GM18870 (cell line): ENCODE results near the gene PODXL2.
"Not testable (repeated sequence)": the region's sequence is repeated elsewhere in the genome, so short reads cannot be mapped to it uniquely, and the experiment has no call there.

Experiments
- ATAC-seq: cut with Tn5 transposase; IDR thresholded peaks from one replicate; pipeline ENCODE4 v1.9.1; 2021; ENCODE audit warnings: moderate library complexity; ENCODE audit not compliant: unreplicated experiment

Gene PODXL2

DNA sequence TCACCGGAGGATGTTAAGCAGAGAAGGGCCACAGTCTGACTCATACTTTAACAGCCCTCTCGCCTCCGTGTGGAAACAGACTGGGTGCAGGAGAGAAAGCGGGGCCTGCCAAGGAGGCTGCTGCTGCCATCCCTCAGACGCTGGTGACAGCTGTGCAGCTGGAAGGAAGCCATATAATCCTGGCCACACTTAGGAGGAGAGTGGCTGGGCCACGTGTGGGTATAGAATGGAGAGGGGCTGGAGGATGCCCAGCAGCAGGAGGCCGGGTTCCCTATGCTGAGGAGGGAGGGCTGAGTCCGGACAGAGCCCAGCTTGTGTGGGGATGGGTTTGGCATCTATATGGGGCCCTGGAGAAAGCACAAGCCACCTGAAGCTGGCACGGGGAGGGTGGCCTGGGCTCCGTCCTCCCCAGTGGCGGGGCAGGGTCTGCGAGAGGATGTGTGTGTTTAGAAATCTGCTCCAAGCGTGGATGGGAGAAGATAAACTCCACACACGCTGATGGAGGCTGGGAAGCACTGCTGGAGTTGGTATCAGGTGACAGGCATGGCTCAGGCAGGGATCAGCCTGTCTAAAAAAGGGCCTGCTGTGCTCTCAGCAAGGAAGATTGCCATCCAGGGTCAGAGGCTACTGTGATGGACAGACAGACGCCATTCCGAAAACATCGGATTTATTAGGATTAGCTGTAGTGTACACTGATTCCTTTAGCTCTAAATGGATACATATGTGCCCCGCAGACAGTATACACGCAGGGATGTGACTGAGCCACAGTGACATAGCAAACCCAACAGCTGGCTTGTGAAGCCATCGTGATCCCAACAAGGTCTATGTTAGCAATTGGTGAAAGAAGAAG is 59.7 kb downstream of the PODXL2 start:
- no peak for ATAC-seq

DNA sequence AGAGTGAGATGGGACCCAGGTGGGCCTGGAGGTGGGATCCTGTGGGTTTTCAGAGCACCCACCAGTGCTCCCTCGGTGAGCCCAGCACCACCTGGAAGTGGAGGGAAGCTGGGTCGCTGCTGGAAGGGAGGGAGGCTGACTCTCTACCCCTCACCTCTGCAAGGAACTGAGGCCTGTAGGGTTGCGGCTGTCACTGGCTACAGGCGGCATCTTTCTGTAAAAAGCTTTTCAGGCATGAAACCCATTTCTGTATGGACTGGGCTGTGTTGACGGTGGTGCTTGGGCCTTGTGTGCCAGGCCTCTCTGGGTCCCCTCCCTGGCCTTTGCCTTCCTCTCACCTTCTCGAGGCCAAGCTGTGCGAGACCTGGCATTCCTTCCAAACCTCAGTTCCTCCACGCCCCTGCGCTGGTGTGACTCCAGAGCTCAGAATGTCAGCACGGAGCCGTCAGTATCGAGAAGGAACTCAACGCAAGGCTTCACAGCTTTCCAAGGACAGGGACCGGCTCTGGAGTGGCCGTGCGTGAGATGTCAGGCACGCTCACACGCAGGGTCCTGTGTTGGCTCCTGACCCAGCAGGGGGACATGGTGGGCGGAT is 60.4 kb downstream of the PODXL2 start:
- ATAC-seq: no peak

DNA sequence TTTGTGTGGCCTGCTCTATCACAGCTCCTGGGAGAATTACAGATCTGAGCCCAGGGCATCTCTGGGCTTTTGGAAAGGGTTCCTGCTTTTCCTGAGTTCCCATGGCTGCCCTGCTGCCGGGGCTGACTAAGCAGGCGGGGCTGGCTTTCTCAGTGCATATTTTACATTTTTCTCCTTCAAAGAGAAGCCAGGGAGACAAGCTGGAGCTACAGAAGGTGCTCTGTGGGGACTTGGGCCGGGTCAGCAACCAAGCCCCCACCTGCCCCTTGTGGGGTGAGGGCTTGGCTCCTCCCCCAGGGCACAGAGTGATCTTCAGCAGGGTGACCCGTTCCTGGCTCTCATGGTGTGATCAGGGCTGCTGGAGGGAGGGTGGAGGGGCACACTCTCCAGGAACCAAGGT is 61.1 kb downstream of the PODXL2 start:
- no peak for ATAC-seq

DNA sequence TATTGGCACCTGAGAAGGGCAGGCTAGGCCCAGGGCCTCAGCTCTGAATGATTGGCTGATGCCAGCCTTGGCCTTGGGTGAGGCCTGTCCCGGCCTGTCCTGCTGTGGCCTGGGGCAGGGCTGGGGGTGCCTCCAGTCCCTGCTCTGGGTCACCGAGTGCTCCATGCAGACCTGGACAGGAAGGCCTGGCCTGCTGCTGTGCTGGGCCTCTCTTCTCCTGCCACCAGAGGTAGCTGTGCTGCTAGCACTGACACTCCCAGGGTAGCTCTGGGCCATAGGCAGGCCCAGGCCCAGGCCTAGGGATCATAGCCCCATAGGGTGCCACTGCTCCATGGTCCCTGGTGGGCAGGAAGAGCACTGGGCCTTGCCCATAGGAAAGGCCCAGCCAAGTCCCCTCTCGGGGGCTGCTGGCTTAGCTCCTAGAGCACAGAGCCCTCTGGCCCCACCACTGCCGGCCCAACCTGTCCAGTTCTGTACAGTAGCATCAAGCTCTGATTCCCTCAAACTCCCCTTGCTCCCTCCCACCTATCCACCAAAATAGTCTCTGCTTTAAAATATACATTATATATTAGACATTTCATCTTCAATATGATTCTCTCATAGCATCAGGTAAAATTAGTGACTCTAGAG is 62.0 kb downstream of the PODXL2 start:
- no peak for ATAC-seq

DNA sequence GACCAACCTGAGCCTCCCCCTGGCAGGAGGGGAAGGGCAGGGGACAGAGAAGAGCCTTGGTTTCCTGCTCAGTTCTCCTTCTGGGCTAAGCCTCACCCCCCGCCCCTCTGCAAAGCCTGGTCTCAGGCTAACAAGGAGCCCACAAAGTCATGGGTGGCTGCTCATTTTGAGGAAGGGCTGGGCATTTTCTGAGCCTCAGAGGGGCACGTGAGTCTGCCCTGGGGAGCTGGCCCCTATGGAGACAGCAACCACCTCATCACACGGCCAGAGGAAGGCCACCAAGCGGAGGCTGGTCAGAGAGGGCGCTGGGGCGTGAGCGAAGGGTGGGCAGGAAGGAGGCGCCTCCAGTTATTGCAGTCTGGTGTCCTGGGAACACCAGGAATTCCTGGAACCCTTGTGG is 62.5 kb downstream of the PODXL2 start:
- no peak for ATAC-seq

DNA sequence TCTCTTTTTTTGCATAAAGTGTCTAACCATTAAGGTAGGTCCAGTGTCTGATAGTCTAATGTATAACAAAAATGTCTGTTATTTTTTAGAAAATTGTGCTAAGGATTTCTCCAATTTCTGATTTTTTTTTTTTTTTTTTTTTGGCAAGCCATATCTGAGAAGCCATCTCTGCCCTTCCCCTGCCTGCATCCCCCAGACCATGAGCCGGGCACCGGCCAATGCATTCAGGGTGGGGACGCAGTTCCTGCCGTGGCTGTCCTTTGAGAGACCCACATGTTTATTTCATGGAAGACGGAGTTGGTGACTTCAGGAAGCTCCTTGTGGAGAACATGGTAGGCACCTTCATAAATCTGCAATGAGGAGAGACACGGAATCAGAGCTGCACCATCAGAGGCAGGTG is 63.0 kb downstream of the PODXL2 start:
- no peak for ATAC-seq

DNA sequence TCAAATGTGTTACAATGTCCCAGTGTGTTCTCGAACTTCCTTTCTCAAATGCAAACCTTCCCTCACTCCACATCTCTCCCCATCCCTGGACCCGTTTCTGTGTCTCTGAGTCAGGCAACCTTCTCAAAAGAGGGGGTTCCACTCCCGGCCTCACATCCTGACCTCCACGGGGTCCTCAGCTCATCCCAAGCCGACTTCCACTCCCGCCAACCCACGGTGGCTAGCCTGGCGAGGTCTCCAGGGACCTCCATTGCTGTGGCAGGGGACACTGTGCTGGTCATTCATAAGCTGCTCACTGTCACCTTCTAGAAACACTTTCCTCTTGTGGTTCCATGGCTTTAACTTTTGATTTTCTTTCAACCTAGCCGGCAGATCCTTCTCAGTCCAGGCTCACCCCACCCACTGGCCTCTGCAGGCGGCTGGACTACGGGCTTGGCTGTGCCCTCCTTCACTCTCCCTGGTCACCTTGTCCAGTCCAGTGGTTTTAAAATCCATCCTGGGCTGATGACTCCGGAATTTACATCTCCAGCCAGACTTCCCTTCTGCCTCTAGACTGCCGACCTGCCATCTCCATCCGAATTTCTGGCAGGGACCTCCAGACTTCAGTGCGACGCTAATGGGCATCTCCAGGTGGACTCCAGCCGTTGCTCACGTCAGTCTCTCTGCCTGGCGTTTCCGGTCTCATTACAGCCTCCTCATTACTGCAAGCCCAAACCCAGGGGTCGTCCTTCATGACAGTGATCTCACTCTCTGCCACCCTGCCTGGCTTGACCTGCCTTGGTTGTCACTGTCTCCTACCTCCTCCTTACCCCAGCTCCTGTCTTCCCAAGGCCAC is 63.7 kb downstream of the PODXL2 start:
- no peak for ATAC-seq

DNA sequence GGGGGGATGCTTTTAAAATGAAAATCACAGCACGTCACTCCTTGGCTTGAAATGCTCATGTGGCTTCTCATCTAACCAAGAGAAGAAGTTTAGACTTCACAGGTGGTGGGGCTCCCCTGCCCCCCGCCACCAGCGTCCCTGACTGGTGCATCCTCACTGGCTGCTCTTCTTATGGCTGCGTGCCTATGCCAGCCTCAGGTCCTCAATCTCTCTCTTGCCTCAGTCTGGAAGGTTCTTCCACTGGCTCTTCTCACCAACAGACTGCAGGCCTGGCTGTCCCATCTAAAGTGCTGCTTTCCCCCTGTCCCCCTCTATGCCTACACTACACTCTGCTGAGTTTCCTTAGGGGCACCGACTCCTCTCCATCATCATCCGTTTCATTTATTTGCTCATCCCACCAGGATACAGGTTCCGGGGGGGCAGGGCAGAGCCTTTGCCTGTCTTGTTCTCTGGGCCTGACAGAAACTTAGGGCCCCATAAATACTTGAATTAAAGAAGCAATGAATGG is 64.4 kb downstream of the PODXL2 start:
- ATAC-seq: no peak

DNA sequence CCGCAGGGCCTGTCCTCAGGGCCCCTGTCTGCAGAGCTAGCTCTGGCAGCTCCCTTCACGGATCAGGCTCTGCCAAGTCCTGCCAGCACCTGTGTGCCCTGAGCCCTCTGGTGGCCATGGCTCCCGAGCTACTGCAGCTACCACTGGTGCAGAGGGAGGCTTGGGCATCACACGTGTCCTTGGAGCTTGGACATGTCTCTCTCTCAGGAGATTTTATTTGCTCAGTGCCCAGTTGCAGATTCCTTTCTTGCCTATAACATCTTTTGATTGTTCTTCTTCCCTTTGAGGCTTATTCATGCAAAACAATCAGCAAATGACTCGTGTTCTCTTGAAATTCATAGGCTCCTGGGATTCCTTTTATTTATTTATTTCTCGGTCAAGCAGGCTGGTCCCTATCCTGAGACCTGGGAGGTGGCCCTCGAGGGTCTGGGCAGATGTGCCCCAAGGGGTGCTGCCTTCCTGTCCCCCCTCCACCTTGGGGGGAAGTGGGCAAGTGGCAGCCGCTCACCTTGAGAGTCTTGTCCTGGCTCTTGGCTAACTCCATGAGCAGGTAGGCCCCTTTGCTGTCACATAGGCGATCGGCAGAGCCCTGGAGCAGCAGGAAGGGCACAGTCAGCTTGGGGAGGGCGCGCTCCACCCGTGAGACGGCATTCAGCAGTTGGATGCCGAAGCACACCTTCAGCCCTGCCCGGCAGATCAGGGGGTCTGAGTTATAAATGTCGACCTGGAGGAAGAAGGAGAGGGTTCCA is 65.7 kb downstream of the PODXL2 start:
- no peak for ATAC-seq

DNA sequence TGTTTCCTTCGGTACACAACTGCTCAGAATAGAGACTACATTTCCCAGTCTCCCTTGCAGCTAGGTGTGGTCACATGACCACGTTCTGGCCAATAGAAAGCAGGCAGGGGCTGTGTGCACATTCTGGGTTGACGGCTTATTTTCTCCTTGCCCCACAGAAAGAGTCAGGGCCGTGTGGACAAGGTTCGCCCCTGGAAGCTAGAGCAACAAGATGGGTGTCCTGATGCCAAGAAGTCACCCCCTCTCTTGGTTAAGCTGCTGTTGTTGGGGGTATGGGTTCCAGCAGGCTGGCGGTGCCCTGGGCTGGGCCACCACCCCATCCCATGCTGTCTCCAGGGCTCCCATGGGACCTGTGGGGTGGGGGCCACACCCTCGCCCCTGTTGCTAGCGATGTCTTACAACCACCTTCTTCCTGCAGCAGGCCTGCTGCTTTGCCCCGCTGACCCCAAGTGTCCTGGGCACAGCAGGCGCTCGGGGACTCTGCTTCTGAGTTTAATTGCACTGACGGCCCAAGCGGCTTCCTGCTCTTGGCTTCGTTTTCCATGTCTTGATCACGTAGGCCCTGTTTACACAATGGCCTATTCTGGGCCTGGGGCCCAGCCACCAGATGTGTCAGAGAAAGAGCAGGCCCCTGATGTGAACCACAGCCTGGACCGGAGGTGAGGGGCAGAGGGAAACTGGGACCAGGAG is 68.7 kb downstream of the PODXL2 start:
- no peak for ATAC-seq

DNA sequence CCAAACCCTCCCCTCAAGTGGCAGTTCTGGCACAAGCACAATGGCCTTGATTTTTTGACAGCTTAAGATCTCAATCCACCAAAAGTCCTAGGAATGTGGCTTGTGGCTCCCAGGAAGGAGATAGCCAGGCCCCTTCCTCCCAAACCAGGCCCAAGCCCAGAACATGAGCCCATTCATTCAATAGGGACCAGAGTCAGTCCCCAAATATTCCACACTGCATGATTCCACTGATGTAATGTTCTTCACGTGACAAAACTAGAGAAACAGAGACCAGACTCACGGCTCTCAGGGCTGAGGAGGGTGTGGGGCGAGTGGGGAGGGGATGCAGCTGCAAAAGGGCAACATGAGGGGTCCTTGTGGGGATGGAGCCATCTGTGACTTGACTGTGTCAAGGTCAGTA is 69.3 kb downstream of the PODXL2 start:
- no peak for ATAC-seq

DNA sequence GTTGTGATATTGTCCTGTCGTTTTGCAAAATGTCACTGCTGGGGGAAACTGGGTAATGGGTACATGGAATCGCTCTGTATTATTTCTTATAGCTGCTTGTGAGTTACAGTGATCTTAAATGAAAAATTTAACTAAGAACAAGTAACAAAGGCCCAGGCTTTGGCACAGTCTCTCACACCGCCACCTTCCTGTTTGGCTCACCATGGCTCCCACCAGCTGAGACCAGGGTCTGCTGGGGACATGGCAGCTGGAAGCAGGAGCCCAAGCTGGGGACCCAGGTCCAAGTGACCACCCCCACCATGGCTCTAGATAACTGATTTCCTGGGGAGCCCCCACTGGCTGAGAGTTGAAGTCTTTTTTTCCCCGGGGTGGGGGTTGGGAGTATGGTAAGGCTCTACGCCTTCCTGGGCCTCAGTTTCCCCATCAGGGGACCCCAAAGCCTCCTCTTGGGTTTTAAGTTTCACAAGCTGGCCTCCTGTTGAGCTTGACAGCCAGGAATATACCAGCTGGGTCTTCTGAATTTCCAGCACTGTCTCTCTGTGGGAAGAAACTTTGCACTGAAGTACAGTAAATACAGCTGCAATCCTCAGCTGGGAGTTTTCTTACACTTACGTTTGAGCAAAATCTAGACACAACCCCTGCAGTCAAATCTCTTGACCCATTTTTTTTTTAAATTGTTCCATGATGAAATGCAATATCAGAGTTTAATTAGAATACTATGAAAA is 69.9 kb downstream of the PODXL2 start:
- no peak for ATAC-seq

DNA sequence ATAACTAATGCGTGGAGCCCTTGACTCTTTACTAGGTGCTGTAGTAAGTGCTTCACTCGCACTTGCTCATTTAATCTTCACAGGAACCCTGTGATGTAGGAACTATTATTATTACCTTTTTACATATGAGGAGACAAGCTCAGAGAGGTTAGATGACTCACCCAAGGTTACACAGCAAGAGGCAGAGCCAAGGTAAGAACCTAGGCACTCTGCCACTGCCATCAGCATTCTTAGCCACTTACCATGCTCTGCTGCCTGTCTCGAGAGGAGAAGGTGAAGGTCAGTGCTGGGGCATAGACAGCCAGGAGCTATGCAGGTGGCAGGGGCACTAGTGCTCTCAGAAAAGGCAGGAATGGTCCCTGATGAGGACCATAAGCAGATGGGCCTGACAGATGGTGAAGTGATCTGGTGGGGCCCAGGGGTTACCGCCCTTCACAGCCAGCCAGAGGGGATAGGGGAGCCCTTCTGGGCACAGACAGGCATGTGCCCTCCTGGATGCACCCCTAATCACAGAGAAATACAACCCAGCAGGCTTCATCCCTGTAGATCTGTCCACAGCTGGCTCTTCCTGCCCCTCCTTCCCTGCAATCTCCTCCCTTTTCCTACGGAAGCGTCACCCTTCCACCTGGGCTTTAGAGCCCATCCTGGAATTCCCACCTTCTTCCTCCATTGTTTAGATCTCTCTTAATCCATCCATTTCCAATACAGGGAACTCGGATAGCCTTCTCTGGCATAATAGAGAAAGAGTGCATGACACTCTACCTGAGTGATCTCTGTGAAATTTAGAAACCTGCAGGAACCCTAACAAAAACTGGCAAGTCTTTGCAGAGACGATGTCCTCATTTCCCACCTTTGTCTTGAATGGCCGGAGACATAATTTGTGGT is 70.7 kb downstream of the PODXL2 start:
- ATAC-seq: no peak

DNA sequence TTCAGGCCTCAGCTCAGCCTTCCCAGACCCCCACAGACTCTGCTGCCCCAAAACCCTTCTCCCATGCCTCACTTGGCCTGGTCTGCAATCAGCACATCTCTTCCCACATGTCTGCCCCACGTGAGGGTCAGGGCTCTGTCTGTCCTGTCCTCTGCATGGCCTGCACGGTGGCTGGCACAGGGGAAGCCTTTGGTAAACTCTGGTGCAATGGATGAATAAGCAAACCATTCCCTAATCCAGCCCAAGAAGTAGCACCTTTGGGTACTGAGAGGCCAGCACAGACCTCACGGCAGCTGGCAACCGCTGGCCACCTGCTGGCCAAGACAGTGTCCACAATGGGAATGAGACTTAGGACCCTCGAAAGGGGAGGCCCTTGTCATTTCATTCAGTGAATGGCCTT is 71.4 kb downstream of the PODXL2 start:
- ATAC-seq: no peak

DNA sequence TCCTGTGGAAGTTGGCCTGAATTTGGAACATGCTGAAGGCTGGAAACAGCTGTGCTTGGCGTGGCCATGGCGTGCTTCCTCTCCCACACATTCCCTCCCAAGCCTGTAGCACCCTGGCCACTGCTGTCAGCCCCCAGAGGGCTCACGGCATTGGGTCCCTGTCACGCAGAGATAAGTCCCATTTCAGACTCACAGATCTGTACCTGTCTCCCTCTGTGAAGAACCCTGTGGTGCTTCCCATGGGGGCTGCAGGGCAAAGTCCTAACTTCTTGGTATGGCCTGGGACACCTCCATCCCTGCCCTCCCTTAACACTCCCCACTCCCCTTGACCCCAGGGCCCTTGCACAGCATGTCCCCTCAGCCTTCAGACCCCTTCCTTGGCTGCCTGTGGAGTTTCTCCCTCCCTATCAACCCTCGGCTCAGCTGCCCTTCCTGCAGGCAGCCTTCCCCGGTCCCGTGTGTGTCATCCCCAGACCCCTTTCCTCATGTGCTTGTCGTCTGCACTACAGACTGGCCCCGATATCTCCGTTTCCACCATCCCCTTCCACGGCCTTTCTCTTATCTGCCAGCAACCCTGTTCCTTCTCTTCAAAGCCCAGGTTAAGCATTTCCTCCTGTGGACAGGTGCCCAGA is 72.4 kb downstream of the PODXL2 start:
- no peak for ATAC-seq

DNA sequence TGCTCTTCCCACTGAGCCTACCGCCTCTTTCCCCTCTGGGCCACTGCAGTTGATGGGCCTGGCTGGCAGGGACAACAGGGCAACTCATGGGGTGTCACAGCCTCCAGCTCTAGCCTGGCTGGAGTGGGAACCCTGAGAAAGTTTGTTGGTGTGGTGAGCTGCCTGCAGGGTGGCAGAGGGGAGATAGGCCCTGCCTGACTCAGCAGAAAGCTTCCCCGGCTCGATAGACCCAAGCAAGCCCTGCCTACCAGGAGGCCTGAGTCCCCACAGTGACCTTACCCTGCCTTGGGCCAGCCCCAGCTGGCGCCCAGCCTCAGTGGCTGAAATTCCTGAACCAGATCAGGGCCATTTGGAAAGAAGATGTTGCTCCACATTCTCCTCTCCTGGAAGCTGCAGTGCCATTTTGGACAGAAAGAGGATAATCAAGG is 73.2 kb downstream of the PODXL2 start:
- no peak for ATAC-seq

DNA sequence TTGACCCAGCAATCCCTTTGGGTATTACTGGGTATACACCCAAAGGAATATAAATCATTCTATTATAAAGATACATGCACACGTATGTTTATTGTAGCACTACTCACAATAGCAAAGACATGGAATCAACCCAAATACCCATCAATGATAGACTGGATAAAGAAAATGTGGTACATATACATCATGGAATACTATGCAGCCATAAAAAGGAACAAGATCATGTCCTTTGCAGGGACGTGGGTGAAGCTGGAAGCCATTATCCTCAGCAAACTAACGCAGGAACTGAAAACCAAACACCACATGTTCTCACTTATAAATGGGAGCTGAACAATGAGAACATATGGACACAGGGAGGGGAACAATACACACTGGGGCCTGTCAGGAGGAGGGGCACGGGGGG is 75.9 kb downstream of the PODXL2 start:
- not testable (repeated sequence) for ATAC-seq

DNA sequence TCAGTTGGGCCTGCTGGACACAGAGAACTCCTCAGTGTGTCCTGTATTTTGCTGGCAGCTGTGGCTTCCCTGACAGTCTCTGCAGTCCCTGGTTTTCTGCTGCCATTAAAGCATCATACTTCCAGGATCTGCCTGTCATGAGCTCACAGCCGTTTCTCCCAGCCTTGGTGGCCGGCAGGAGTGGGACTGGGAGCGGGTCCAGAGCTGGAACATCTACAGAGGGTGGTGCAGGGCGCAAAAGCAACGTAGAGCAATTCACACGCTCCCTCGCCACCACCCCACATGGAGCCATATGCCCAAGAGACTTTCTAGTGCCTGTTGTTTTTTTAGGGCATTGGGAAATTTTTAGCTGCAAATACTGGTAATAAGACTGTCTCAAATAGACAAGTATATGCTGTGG is 77.3 kb downstream of the PODXL2 start:
- no peak for ATAC-seq
